Measurements from ENCODE around the gene PPARG. TPM values are rescaled to one million over a fixed set of nuclear protein-coding genes. Genes with fewer than 3 reads are reported as not detected.

Gene PPARG
- total and polyA plus RNA-seq, 5 donors from 2014 or later: 0.16 to 0.64 (median 0.24) TPM; not detected in 2

- ATAC-seq (ENCODE audit: low read depth in 2 of 2): no peak
- H3K27ac ChIP-seq (ENCODE audit: insufficient read depth, low read length, poor library complexity, severe bottlenecking): no peak overlapping the region
- H3K27me3 ChIP-seq (ENCODE audit: control insufficient read depth, insufficient read depth, low read length): no peaks in the 10 kb centered on the region
- Mint-ChIP-seq H3K4me1 (no peaks in the 10 kb centered on the region), H3K4me3 (no peak overlapping the region), H3K36me3 (no peaks in the 10 kb centered on the region), H3K27me3 (peaks cover 29% of the 10 kb centered on the region), H3K9me3 (no peaks in the 10 kb centered on the region), H3K27ac (no peak overlapping the region)
- H3K4me3 ChIP-seq (ENCODE audit: low read depth, low read length): no peak overlapping the region
- H3K36me3 ChIP-seq (ENCODE audit: control insufficient read depth, insufficient read depth, low read length): no peaks in the 10 kb centered on the region
- H3K4me1 ChIP-seq (ENCODE audit: control insufficient read depth, insufficient read depth, low read length, poor library complexity, severe bottlenecking): no peaks in the 10 kb centered on the region
- no peak for DNase-seq
- no peaks in the 10 kb centered on the region for H3K9me3 ChIP-seq (ENCODE audit: control insufficient read depth in 2 of 2, low read length in 2 of 2)
These were observed 13.7 kb downstream of the PPARG start for GRCh38 chr3:12302564-12302963.

- DNase-seq: no peak
- no peaks in the 10 kb centered on the region for H3K9me3 ChIP-seq (ENCODE audit: control insufficient read depth in 2 of 2, low read length in 2 of 2)
- H3K4me1 ChIP-seq (ENCODE audit: control insufficient read depth, insufficient read depth, low read length, poor library complexity, severe bottlenecking): no peaks in the 10 kb centered on the region
- ATAC-seq (ENCODE audit: low read depth in 2 of 2): no peak
- no peaks in the 10 kb centered on the region for H3K27me3 ChIP-seq (ENCODE audit: control insufficient read depth, insufficient read depth, low read length)
- no peaks in the 10 kb centered on the region for H3K36me3 ChIP-seq (ENCODE audit: control insufficient read depth, insufficient read depth, low read length)
- H3K27me3 Mint-ChIP-seq: peaks cover 30% of the 10 kb centered on the region
- H3K4me3 ChIP-seq (ENCODE audit: low read depth, low read length): no peak overlapping the region
- H3K4me1 Mint-ChIP-seq: no peaks in the 10 kb centered on the region
- H3K4me3 Mint-ChIP-seq: no peak overlapping the region
- peaks cover 0 to 3% (median 0%) of the 10 kb centered on the region in 7 donors for H3K9me3 Mint-ChIP-seq
- no peak overlapping the region for H3K27ac ChIP-seq (ENCODE audit: insufficient read depth, low read length, poor library complexity, severe bottlenecking)
- H3K36me3 Mint-ChIP-seq: no peaks in the 10 kb centered on the region
- no peak overlapping the region for H3K27ac Mint-ChIP-seq
These were observed 14.7 kb downstream of the PPARG start for GRCh38 chr3:12303534-12303933.

GRCh38 chr3:12303993-12304392, 15.1 kb downstream of the PPARG start:
- Histone ChIP-seq H3K27me3 (ENCODE audit: control insufficient read depth, insufficient read depth, low read length) (no peaks in the 10 kb centered on the region), H3K4me3 (ENCODE audit: low read depth, low read length) (no peak overlapping the region), H3K36me3 (ENCODE audit: control insufficient read depth, insufficient read depth, low read length) (no peaks in the 10 kb centered on the region), H3K27ac (ENCODE audit: insufficient read depth, low read length, poor library complexity, severe bottlenecking) (no peak overlapping the region), H3K4me1 (ENCODE audit: control insufficient read depth, insufficient read depth, low read length, poor library complexity, severe bottlenecking) (no peaks in the 10 kb centered on the region), H3K9me3 (ENCODE audit: control insufficient read depth in 2 of 2, low read length in 2 of 2) (no peaks in the 10 kb centered on the region)
- Mint-ChIP-seq H3K27me3 (peaks cover 33% of the 10 kb centered on the region), H3K4me1 (no peaks in the 10 kb centered on the region), H3K36me3 (no peaks in the 10 kb centered on the region), H3K4me3 (no peak overlapping the region), H3K9me3 (peaks cover 0 to 3% (median 0%) of the 10 kb centered on the region in 7 donors), H3K27ac (no peak overlapping the region)
- DNase-seq: no peak
- no peak for ATAC-seq (ENCODE audit: low read depth in 2 of 2)

GRCh38 chr3:12307136-12307535, 18.3 kb downstream of the PPARG start:
- no peaks in the 10 kb centered on the region for H3K27me3 ChIP-seq (ENCODE audit: control insufficient read depth, insufficient read depth, low read length)
- ATAC-seq (ENCODE audit: low read depth in 2 of 2): no peak
- peaks cover 20% of the 10 kb centered on the region for H3K27me3 Mint-ChIP-seq
- H3K36me3 Mint-ChIP-seq: no peaks in the 10 kb centered on the region
- no peaks in the 10 kb centered on the region for H3K4me1 ChIP-seq (ENCODE audit: control insufficient read depth, insufficient read depth, low read length, poor library complexity, severe bottlenecking)
- no peak overlapping the region for H3K4me3 ChIP-seq (ENCODE audit: low read depth, low read length)
- no peaks in the 10 kb centered on the region for H3K9me3 ChIP-seq (ENCODE audit: control insufficient read depth in 2 of 2, low read length in 2 of 2)
- no peaks in the 10 kb centered on the region for H3K4me1 Mint-ChIP-seq
- H3K9me3 Mint-ChIP-seq: peaks cover 0 to 3% (median 0%) of the 10 kb centered on the region in 7 donors
- H3K36me3 ChIP-seq (ENCODE audit: control insufficient read depth, insufficient read depth, low read length): no peaks in the 10 kb centered on the region
- H3K4me3 Mint-ChIP-seq: no peak overlapping the region
- no peak for DNase-seq
- no peak overlapping the region for H3K27ac Mint-ChIP-seq
- H3K27ac ChIP-seq (ENCODE audit: insufficient read depth, low read length, poor library complexity, severe bottlenecking): no peak overlapping the region

GRCh38 chr3:12308517-12308916, 19.6 kb downstream of the PPARG start:
- no peaks in the 10 kb centered on the region for H3K36me3 Mint-ChIP-seq
- Histone ChIP-seq H3K4me1 (ENCODE audit: control insufficient read depth, insufficient read depth, low read length, poor library complexity, severe bottlenecking) (no peaks in the 10 kb centered on the region), H3K27ac (ENCODE audit: insufficient read depth, low read length, poor library complexity, severe bottlenecking) (no peak overlapping the region), H3K9me3 (ENCODE audit: control insufficient read depth in 2 of 2, low read length in 2 of 2) (no peaks in the 10 kb centered on the region), H3K36me3 (ENCODE audit: control insufficient read depth, insufficient read depth, low read length) (no peaks in the 10 kb centered on the region), H3K27me3 (ENCODE audit: control insufficient read depth, insufficient read depth, low read length) (no peaks in the 10 kb centered on the region), H3K4me3 (ENCODE audit: low read depth, low read length) (no peak overlapping the region)
- H3K27me3 Mint-ChIP-seq: peaks cover 20% of the 10 kb centered on the region
- DNase-seq (no peak), ATAC-seq (ENCODE audit: low read depth in 2 of 2) (no peak)
- H3K4me3 Mint-ChIP-seq: no peak overlapping the region
- no peaks in the 10 kb centered on the region for H3K4me1 Mint-ChIP-seq
- H3K9me3 Mint-ChIP-seq: peaks cover 0 to 3% (median 0%) of the 10 kb centered on the region in 7 donors
- H3K27ac Mint-ChIP-seq: no peak overlapping the region

- H3K27me3 Mint-ChIP-seq: peaks cover 20% of the 10 kb centered on the region
- no peak overlapping the region for H3K4me3 Mint-ChIP-seq
- no peak overlapping the region for H3K27ac ChIP-seq (ENCODE audit: insufficient read depth, low read length, poor library complexity, severe bottlenecking)
- H3K27me3 ChIP-seq (ENCODE audit: control insufficient read depth, insufficient read depth, low read length): peaks cover 3% of the 10 kb centered on the region
- no peak for DNase-seq
- ATAC-seq (ENCODE audit: low read depth in 2 of 2): no peak
- no peaks in the 10 kb centered on the region for H3K36me3 ChIP-seq (ENCODE audit: control insufficient read depth, insufficient read depth, low read length)
- no peaks in the 10 kb centered on the region for H3K4me1 ChIP-seq (ENCODE audit: control insufficient read depth, insufficient read depth, low read length, poor library complexity, severe bottlenecking)
- peaks cover 0 to 3% (median 0%) of the 10 kb centered on the region in 7 donors for H3K9me3 Mint-ChIP-seq
- H3K36me3 Mint-ChIP-seq: no peaks in the 10 kb centered on the region
- no peaks in the 10 kb centered on the region for H3K4me1 Mint-ChIP-seq
- H3K27ac Mint-ChIP-seq: no peak overlapping the region
- H3K4me3 ChIP-seq (ENCODE audit: low read depth, low read length): no peak overlapping the region
- no peaks in the 10 kb centered on the region for H3K9me3 ChIP-seq (ENCODE audit: control insufficient read depth in 2 of 2, low read length in 2 of 2)
These were observed 20.8 kb downstream of the PPARG start for GRCh38 chr3:12309716-12310115.

GRCh38 chr3:12312010-12312409, 23.1 kb downstream of the PPARG start:
- ATAC-seq (ENCODE audit: low read depth in 2 of 2) (no peak), DNase-seq (no peak)
- no peaks in the 10 kb centered on the region for H3K4me1 ChIP-seq (ENCODE audit: control insufficient read depth, insufficient read depth, low read length, poor library complexity, severe bottlenecking)
- H3K36me3 Mint-ChIP-seq: no peaks in the 10 kb centered on the region
- no peaks in the 10 kb centered on the region for H3K36me3 ChIP-seq (ENCODE audit: control insufficient read depth, insufficient read depth, low read length)
- peaks cover 0 to 3% (median 0%) of the 10 kb centered on the region in 7 donors for H3K9me3 Mint-ChIP-seq
- H3K27me3 ChIP-seq (ENCODE audit: control insufficient read depth, insufficient read depth, low read length): peaks cover 7% of the 10 kb centered on the region
- H3K9me3 ChIP-seq (ENCODE audit: control insufficient read depth in 2 of 2, low read length in 2 of 2): no peaks in the 10 kb centered on the region
- H3K4me1 Mint-ChIP-seq: no peaks in the 10 kb centered on the region
- H3K27me3 Mint-ChIP-seq: peaks cover 18% of the 10 kb centered on the region
- H3K4me3 ChIP-seq (ENCODE audit: low read depth, low read length): no peak overlapping the region
- H3K27ac Mint-ChIP-seq: no peak overlapping the region
- no peak overlapping the region for H3K4me3 Mint-ChIP-seq
- no peak overlapping the region for H3K27ac ChIP-seq (ENCODE audit: insufficient read depth, low read length, poor library complexity, severe bottlenecking)

- DNase-seq: no peak
- H3K9me3 Mint-ChIP-seq: peaks cover 0 to 2% (median 0%) of the 10 kb centered on the region in 7 donors
These were observed 24.6 kb downstream of the PPARG start for GRCh38 chr3:12313519-12313918.

More at GRCh38 chr3:12313519-12313918, 24.6 kb downstream of the PPARG start:
- Histone ChIP-seq H3K36me3 (ENCODE audit: control insufficient read depth, insufficient read depth, low read length) (no peaks in the 10 kb centered on the region), H3K27me3 (ENCODE audit: control insufficient read depth, insufficient read depth, low read length) (peaks cover 7% of the 10 kb centered on the region), H3K9me3 (ENCODE audit: control insufficient read depth in 2 of 2, low read length in 2 of 2) (no peaks in the 10 kb centered on the region), H3K4me1 (ENCODE audit: control insufficient read depth, insufficient read depth, low read length, poor library complexity, severe bottlenecking) (no peaks in the 10 kb centered on the region), H3K27ac (ENCODE audit: insufficient read depth, low read length, poor library complexity, severe bottlenecking) (no peak overlapping the region), H3K4me3 (ENCODE audit: low read depth, low read length) (no peak overlapping the region)
- Mint-ChIP-seq H3K4me3 (no peak overlapping the region), H3K27me3 (peaks cover 17% of the 10 kb centered on the region), H3K36me3 (no peaks in the 10 kb centered on the region), H3K27ac (no peak overlapping the region), H3K4me1 (no peaks in the 10 kb centered on the region)
- ATAC-seq (ENCODE audit: low read depth in 2 of 2): no peak
